Thyroid gland (tissue), 4 donors: Measurements from ENCODE around the gene LSM7.

Experiments
- CTCF ChIP-seq, 6 experiments: fragments of 200-600 bp in 3 of 6; fragments of 450-650 bp in 3 of 6; sonication (generic) in 3 of 6; IDR thresholded peaks; one replicate each; pipeline ENCODE4 v1.5.1; 2016 to 2019; ENCODE audit warnings: antibody characterized with exemption in 6 of 6, mild to moderate bottlenecking in 2 of 6, inconsistent platforms in 1 of 6, moderate library complexity in 1 of 6
- POLR2A ChIP-seq, 2 donors: fragments of 450-650 bp; IDR thresholded peaks; one replicate each; pipeline ENCODE4 v1.6.1; 2017; ENCODE audit warnings: antibody characterized with exemption in 2 of 2, mild to moderate bottlenecking in 2 of 2, moderate library complexity in 1 of 2

- TF ChIP-seq CTCF (IDR thresholded peaks at IDR 0.05) (no peak), POLR2A (IDR thresholded peaks at IDR 0.05) (no peak)
These were observed 12.3 kb upstream of the LSM7 start for GRCh38 chr19:2340496-2341243.
